CD8-positive, alpha-beta memory T cell (primary cell): Measurements from ENCODE around the gene ZFAND3. TPM values are rescaled to one million over a fixed set of nuclear protein-coding genes. Genes with fewer than 3 reads are reported as not detected.

ENCODE experiments used
- CTCF ChIA-PET: fragments of 350-600 bp; sonication (Branson Sonifier 250); formaldehyde crosslinking; loops from one replicate; lab custom pipeline; 2021; ENCODE audit warnings: antibody characterized with exemption; lab: Charles Lee
- POLR2A ChIA-PET: fragments of 350-600 bp; sonication (Branson Sonifier 250); formaldehyde crosslinking; loops from one replicate; lab custom pipeline; 2021; ENCODE audit warnings: antibody characterized with exemption; lab: Charles Lee
- DNase-seq, 5 donors: peaks; one replicate each; pipeline versions ENCODE4 v3.0.0 to v3.0.0-alpha.2; 2020 to 2022; ENCODE audit warnings: mixed read lengths in 1 of 5
- H3K27ac ChIP-seq: one replicate; pipeline ENCODE4 v1.7.0; 2013; ENCODE audit warnings: low read depth, mild to moderate bottlenecking, low read length, moderate library complexity
- H3K27me3 ChIP-seq: 2 replicates; pipeline ENCODE4 v1.7.0; 2013; ENCODE audit warnings: low read length, mild to moderate bottlenecking; ENCODE audit not compliant: insufficient read depth, poor library complexity, severe bottlenecking
- H3K36me3 ChIP-seq: 2 replicates; pipeline ENCODE4 v1.7.0; 2013; ENCODE audit warnings: mild to moderate bottlenecking, low read length, moderate library complexity; ENCODE audit not compliant: insufficient read depth
- H3K4me1 ChIP-seq: 2 replicates; pipeline ENCODE4 v1.7.0; 2013; ENCODE audit warnings: mild to moderate bottlenecking, low read length, moderate library complexity; ENCODE audit not compliant: insufficient read depth
- H3K4me3 ChIP-seq: 2 replicates; pipeline ENCODE4 v1.7.0; 2013; ENCODE audit warnings: mild to moderate bottlenecking, low read length
- H3K9me3 ChIP-seq: 2 replicates; pipeline ENCODE4 v1.7.0; 2013; ENCODE audit warnings: mild to moderate bottlenecking, low read length
- H3K27ac Mint-ChIP-seq, 8 donors: one replicate each; pipeline ENCODE4 v1.8.0; 2020 to 2021; ENCODE audit warnings: mixed read lengths in 8 of 8, mild to moderate bottlenecking in 6 of 8, inconsistent platforms in 3 of 8, moderate library complexity in 3 of 8
- H3K27me3 Mint-ChIP-seq, 2 donors: one replicate each; pipeline ENCODE4 v1.8.0; 2020 to 2021; ENCODE audit warnings: mixed read lengths in 2 of 2, mild to moderate bottlenecking in 1 of 2, moderate library complexity in 1 of 2
- H3K36me3 Mint-ChIP-seq, 3 donors: one replicate each; pipeline ENCODE4 v1.8.0; 2020 to 2021; ENCODE audit warnings: mixed read lengths in 3 of 3, inconsistent platforms in 1 of 3, mild to moderate bottlenecking in 1 of 3
- H3K4me1 Mint-ChIP-seq, 3 donors: one replicate each; pipeline ENCODE4 v1.8.0; 2020 to 2021; ENCODE audit warnings: mixed read lengths in 3 of 3, inconsistent platforms in 1 of 3, mild to moderate bottlenecking in 1 of 3
- H3K4me3 Mint-ChIP-seq, 7 donors: one replicate each; pipeline ENCODE4 v1.8.0; 2020 to 2021; ENCODE audit warnings: mixed read lengths in 7 of 7, mild to moderate bottlenecking in 6 of 7, moderate library complexity in 4 of 7, inconsistent platforms in 2 of 7
- H3K9me3 Mint-ChIP-seq, 5 donors: one replicate each; pipeline ENCODE4 v1.8.0; 2020 to 2022; ENCODE audit warnings: mixed read lengths in 5 of 5, mild to moderate bottlenecking in 3 of 5, moderate library complexity in 2 of 5, inconsistent platforms in 1 of 5
- polyA plus RNA-seq: library from polyadenylated mRNA; unstranded; fragments of 300-500 nt; fragmentation: Illumina TruSeq; gene quantifications from one replicate; pipeline ENCODE4 v1.2.3, GENCODE V29; 2021
- total RNA-seq, 2 experiments: library from RNA; stranded (reverse); gene quantifications; one replicate each; pipeline ENCODE4 v1.2.3, GENCODE V29; 2021

Gene ZFAND3
- total and polyA plus RNA-seq, 3 experiments from 2014 or later: 5.2 to 29.4 (median 29.1) TPM

DNA sequence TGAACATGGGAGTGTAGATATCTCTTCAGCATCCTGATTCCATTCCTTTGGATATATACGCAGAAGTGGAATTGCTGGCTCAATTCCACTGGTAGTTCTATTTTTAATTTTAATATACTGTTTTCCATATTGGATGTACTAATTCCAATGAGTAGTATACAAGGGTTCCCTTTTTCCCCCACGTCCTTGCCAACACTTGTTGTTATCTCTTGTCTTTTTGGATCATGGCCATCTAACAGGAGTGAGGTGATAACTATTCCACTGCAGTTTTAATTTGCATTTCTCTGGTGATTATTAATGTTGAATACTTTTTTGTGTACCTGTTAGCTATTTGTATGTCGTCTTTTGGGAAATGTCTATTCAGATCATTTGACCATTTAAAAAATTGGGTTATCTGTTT, 91.5 kb downstream of the ZFAND3 start:
- no peak for DNase-seq
- no peaks in the 10 kb centered on the region for H3K27me3 Mint-ChIP-seq
- no peaks in the 10 kb centered on the region for H3K9me3 Mint-ChIP-seq
- H3K9me3 ChIP-seq: no peaks in the 10 kb centered on the region
- H3K27me3 ChIP-seq: no peaks in the 10 kb centered on the region
- H3K4me1 ChIP-seq: peaks cover 9% of the 10 kb centered on the region
- CTCF ChIA-PET: no interaction called here
- no peak overlapping the region for H3K4me3 Mint-ChIP-seq
- H3K36me3 ChIP-seq: no peaks in the 10 kb centered on the region
- no peak overlapping the region for H3K27ac Mint-ChIP-seq
- peaks cover 0 to 10% (median 6%) of the 10 kb centered on the region in 3 donors for H3K36me3 Mint-ChIP-seq
- H3K4me1 Mint-ChIP-seq: peaks cover 60 to 81% (median 80%) of the 10 kb centered on the region in 3 donors
- no peak overlapping the region for H3K27ac ChIP-seq
- POLR2A ChIA-PET: no interaction called here
- H3K4me3 ChIP-seq: no peak overlapping the region

DNA sequence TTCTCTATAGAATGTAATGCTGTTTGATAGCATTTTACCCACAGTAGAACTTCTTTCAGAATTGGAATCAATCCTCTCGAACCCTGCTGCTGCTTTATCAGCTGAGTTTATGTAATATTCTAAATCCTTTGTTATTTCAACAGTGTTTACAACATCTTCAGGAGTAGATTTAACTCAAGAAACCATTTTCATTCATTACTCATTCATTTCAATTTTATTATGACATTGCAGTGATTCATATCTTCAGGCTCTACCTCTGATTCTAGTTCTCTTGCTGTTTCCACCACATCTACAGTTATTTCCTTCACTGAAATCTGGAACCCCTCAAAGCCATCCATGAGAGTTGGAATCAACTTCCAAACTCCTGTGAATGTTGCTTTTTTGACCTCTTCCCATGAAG, 93.7 kb downstream of the ZFAND3 start:
- H3K36me3 ChIP-seq: no peaks in the 10 kb centered on the region
- ChIA-PET POLR2A (no interaction called here), CTCF (no interaction called here)
- no peaks in the 10 kb centered on the region for H3K9me3 ChIP-seq
- Mint-ChIP-seq H3K4me1 (peaks cover 56 to 77% (median 75%) of the 10 kb centered on the region in 3 donors), H3K36me3 (peaks cover 3 to 15% (median 14%) of the 10 kb centered on the region in 3 donors), H3K9me3 (no peaks in the 10 kb centered on the region), H3K4me3 (no peak overlapping the region), H3K27me3 (no peaks in the 10 kb centered on the region), H3K27ac (peak overlapping the region in 1 of 8 donors; percentile 24)
- no peak overlapping the region for H3K4me3 ChIP-seq
- no peak for DNase-seq
- no peak overlapping the region for H3K27ac ChIP-seq
- H3K27me3 ChIP-seq: no peaks in the 10 kb centered on the region
- H3K4me1 ChIP-seq: peaks cover 9% of the 10 kb centered on the region

DNA sequence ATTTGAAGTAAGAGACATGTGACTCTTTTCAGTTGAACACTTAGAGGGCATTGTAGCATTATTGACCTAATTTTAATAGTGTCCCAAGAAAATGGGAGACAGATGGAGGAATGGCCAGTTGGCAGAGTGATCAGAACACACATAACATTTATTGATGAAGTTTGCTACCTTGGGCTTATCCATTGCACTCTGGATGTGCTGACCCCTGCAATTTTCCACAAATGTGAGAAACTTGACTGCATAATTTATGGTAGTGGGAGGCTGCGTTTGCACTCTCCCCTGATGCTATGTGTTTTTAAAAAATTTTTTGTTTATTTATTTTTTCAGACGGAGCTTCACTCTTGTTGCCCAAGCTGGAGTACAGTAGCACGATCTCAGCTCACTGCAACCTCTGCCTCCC, 95.9 kb downstream of the ZFAND3 start:
- Histone ChIP-seq H3K27me3 (no peaks in the 10 kb centered on the region), H3K4me1 (no peaks in the 10 kb centered on the region), H3K9me3 (no peaks in the 10 kb centered on the region), H3K36me3 (no peaks in the 10 kb centered on the region), H3K4me3 (no peak overlapping the region), H3K27ac (no peak overlapping the region)
- Mint-ChIP-seq H3K36me3 (peaks cover 3 to 22% (median 16%) of the 10 kb centered on the region in 3 donors), H3K4me1 (peaks cover 56 to 76% (median 73%) of the 10 kb centered on the region in 3 donors), H3K4me3 (no peak overlapping the region), H3K27ac (no peak overlapping the region), H3K9me3 (no peaks in the 10 kb centered on the region), H3K27me3 (no peaks in the 10 kb centered on the region)
- ChIA-PET CTCF (no interaction called here), POLR2A (no interaction called here)
- no peak for DNase-seq

DNA sequence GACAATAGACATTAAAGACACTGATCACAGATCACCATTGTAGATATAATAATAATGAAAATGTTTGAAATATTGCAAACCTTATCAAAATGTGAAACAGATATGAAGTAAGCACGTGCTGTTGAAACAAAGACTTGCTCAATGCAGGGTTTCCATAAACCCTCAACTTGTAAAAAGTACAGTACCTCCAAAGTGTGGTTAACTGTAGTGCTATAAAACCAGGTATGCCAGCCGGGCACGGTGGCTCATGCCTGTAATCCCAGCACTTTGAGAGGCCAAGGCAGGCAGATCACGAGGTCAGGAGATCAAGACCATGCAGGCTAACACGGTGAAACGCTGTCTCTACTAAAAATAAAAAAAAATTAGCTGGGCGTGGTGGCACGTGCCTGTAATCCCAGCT, 96.6 kb downstream of the ZFAND3 start:
- DNase-seq: no peak
- no peak overlapping the region for H3K27ac ChIP-seq
- POLR2A ChIA-PET: no interaction called here
- no peaks in the 10 kb centered on the region for H3K27me3 ChIP-seq
- Mint-ChIP-seq H3K27ac (no peak overlapping the region), H3K4me3 (no peak overlapping the region), H3K27me3 (no peaks in the 10 kb centered on the region), H3K4me1 (peaks cover 58 to 76% (median 73%) of the 10 kb centered on the region in 3 donors), H3K36me3 (peaks cover 3 to 22% (median 14%) of the 10 kb centered on the region in 3 donors), H3K9me3 (no peaks in the 10 kb centered on the region)
- H3K4me1 ChIP-seq: no peaks in the 10 kb centered on the region
- CTCF ChIA-PET: no interaction called here
- no peaks in the 10 kb centered on the region for H3K9me3 ChIP-seq
- no peaks in the 10 kb centered on the region for H3K36me3 ChIP-seq
- no peak overlapping the region for H3K4me3 ChIP-seq

DNA sequence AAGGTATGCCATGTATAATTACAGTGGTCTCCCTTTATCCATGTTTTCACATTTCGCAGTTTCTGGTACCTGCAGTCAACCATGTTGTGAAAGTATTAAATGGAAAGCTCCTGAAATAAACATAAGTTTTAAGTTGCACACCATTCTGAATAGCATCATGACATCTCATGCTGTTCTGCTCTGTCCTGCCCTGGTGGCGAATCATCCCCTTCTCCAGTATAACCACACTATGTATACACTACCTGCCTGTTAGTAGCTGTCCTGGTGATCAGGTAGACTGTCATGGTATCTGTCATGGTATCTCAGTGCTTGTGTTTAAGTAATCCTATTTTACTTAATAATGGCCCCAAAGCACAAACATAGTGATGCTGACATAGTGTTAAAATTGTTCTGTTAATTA, 97.1 kb downstream of the ZFAND3 start:
- Histone ChIP-seq H3K4me1 (no peaks in the 10 kb centered on the region), H3K27me3 (no peaks in the 10 kb centered on the region), H3K4me3 (no peak overlapping the region), H3K36me3 (no peaks in the 10 kb centered on the region), H3K9me3 (no peaks in the 10 kb centered on the region), H3K27ac (no peak overlapping the region)
- CTCF ChIA-PET: no interaction called here
- H3K4me1 Mint-ChIP-seq: peaks cover 53 to 74% (median 69%) of the 10 kb centered on the region in 3 donors
- H3K9me3 Mint-ChIP-seq: no peaks in the 10 kb centered on the region
- H3K36me3 Mint-ChIP-seq: peaks cover 3 to 22% (median 14%) of the 10 kb centered on the region in 3 donors
- peak overlapping the region in 1 of 7 donors; percentile 37 for H3K4me3 Mint-ChIP-seq
- H3K27me3 Mint-ChIP-seq: no peaks in the 10 kb centered on the region
- DNase-seq: no peak
- H3K27ac Mint-ChIP-seq: no peak overlapping the region
- POLR2A ChIA-PET: no interaction called here

DNA sequence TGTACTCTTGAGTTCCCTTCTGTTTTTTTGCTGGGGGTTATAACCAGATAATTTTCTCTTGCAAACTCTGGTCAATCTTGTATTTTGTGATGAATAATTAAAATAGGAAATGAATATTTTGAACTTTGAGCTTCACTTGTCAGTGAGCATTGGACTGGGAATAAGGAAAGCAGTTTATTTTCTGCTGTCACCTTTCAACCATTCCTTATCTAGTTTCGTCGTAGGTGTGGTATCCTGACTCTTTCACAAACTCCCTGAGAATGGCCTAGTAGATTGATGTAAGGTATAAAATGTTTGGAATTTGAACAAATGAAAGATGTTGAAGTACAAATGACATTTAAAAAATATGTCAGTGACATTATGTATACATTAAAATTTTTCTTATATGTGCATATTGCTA, 98.0 kb downstream of the ZFAND3 start:
- Mint-ChIP-seq H3K27ac (no peak overlapping the region), H3K27me3 (no peaks in the 10 kb centered on the region)
- CTCF ChIA-PET: no interaction called here

DNA sequence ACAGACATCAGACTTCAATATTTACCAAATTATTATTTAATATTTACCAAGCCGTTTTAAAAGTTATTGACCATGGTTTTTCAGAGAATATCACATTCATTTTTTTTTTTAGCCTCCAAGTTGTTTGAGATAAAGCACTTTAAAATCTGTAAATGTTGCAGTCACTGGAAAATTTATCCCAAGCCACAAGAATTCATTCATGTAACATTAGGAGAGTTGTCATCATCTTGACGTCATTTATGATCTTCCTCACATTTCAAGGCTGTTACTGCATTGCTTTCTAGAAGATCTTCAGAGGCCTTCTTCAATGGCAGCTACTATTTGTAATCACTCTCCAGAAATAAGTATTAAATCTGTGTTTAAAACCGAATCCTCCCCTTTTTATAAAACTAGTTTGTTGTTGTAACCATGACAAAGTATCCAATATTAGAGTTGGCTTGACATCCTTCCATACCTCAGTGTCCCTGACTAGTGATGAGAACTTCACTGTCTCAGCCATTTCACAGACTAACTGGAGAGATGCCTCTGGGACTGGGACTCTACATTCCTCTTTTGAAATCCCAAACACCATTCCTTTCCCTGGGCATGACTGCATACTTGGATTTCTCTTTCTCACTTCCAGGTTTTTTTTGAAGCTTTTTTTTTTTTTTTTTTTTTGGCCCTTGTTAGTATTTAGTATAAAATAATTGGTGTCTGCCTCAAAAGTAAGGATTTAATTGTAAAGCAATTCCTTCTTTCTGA, 100.1 kb downstream of the ZFAND3 start:
- POLR2A ChIA-PET: no interaction called here
- Histone ChIP-seq H3K36me3 (no peaks in the 10 kb centered on the region), H3K4me1 (peaks cover 18% of the 10 kb centered on the region), H3K27me3 (no peaks in the 10 kb centered on the region), H3K27ac (no peak overlapping the region), H3K9me3 (no peaks in the 10 kb centered on the region), H3K4me3 (no peak overlapping the region)
- no peak for DNase-seq
- Mint-ChIP-seq H3K4me1 (peaks cover 51 to 76% (median 70%) of the 10 kb centered on the region in 3 donors), H3K9me3 (no peaks in the 10 kb centered on the region), H3K36me3 (peaks cover 3 to 21% (median 14%) of the 10 kb centered on the region in 3 donors), H3K4me3 (no peak overlapping the region), H3K27ac (peak overlapping the region in 1 of 8 donors; percentile 47), H3K27me3 (no peaks in the 10 kb centered on the region)
- CTCF ChIA-PET: interaction anchor here (0.6 kb wide), 1 partner anchor 483 kb away, joined by 3 read pairs; no protein-coding TSS in a partner anchor

More for the DNA sequence above, 98.0 kb downstream of the ZFAND3 start:
- no peaks in the 10 kb centered on the region for H3K9me3 Mint-ChIP-seq
- H3K4me1 ChIP-seq: peaks cover 3% of the 10 kb centered on the region
- H3K36me3 Mint-ChIP-seq: peaks cover 3 to 22% (median 14%) of the 10 kb centered on the region in 3 donors
- H3K9me3 ChIP-seq: no peaks in the 10 kb centered on the region
- H3K4me3 ChIP-seq: no peak overlapping the region
- no peak overlapping the region for H3K27ac ChIP-seq
- no peak for DNase-seq
- no peaks in the 10 kb centered on the region for H3K36me3 ChIP-seq
- H3K27me3 ChIP-seq: no peaks in the 10 kb centered on the region
- POLR2A ChIA-PET: no interaction called here
- H3K4me3 Mint-ChIP-seq: no peak overlapping the region
- H3K4me1 Mint-ChIP-seq: peaks cover 49 to 72% (median 66%) of the 10 kb centered on the region in 3 donors

DNA sequence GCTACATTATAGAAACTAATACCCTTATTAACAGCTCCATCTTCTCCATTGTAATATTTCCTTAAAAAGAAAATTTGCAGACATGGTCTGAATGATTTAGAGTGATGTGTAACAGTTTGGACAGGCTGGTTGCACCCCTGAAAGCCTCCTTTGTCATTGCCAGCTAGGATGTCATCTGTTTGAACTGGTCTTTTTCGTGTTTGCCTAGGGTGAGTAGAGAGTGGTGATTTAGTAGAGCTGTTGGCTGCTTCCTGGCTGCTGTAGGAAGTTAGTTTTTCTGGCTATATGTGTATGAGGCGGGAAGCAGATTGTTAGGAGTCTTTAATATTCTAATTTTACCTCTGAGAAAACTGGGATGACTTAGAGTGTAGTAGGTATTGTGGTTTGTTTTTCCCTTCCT, 101.1 kb downstream of the ZFAND3 start:
- Mint-ChIP-seq H3K4me3 (no peak overlapping the region), H3K27me3 (no peaks in the 10 kb centered on the region), H3K27ac (no peak overlapping the region), H3K4me1 (peaks cover 52 to 76% (median 70%) of the 10 kb centered on the region in 3 donors), H3K36me3 (peaks cover 3 to 17% (median 11%) of the 10 kb centered on the region in 3 donors), H3K9me3 (no peaks in the 10 kb centered on the region)
- Histone ChIP-seq H3K4me3 (no peak overlapping the region), H3K4me1 (peaks cover 20% of the 10 kb centered on the region), H3K27me3 (no peaks in the 10 kb centered on the region), H3K9me3 (no peaks in the 10 kb centered on the region), H3K36me3 (no peaks in the 10 kb centered on the region), H3K27ac (no peak overlapping the region)
- POLR2A ChIA-PET: no interaction called here
- CTCF ChIA-PET: no interaction called here
- no peak for DNase-seq
